H1 (cell line): ENCODE results near the gene ENPP3. TPM values are rescaled to one million over a fixed set of nuclear protein-coding genes. Genes with fewer than 3 reads are reported as not detected.

Source experiments
- ATF2 ChIP-seq: IDR thresholded peaks from 2 replicates; pipeline ENCODE4 v1.6.1; 2012; ENCODE audit warnings: low read length, inconsistent platforms
- BACH1 ChIP-seq: IDR thresholded peaks from 2 replicates; pipeline ENCODE4 v1.6.1; 2012; ENCODE audit warnings: low read length, improper control_type of control experiment
- CBX8 ChIP-seq: fragments of 300-800, 300-1000 bp; sonication (generic); IDR thresholded peaks from 2 replicates; pipeline ENCODE4 v1.7.1; 2016; ENCODE audit warnings: low read depth, low read length, borderline replicate concordance
- HDAC6 ChIP-seq: IDR thresholded peaks from one replicate; pipeline ENCODE4 v1.7.1; 2012; ENCODE audit warnings: low read depth, mild to moderate bottlenecking, inconsistent platforms, low read length, moderate library complexity
- NANOG ChIP-seq: IDR thresholded peaks from 2 replicates; pipeline ENCODE4 v1.6.1; 2011; ENCODE audit warnings: low read length, low read depth, mild to moderate bottlenecking, inconsistent platforms; ENCODE audit not compliant: insufficient read depth, poor library complexity, severe bottlenecking
- RAD21 ChIP-seq, 2 experiments: IDR thresholded peaks in 1 of 2; conservative IDR thresholded peaks in 1 of 2; 2 replicates each; pipeline ENCODE4 v1.6.1; 2011; ENCODE audit warnings: low read depth in 2 of 2, low read length in 2 of 2, improper control_type of control experiment in 1 of 2, inconsistent platforms in 1 of 2, mild to moderate bottlenecking in 1 of 2, moderate library complexity in 1 of 2
- SIN3A ChIP-seq, 2 experiments: IDR thresholded peaks in 1 of 2; conservative IDR thresholded peaks in 1 of 2; 2 replicates each; pipeline ENCODE4 v1.6.1; 2011 to 2012; ENCODE audit warnings: low read length in 2 of 2, improper control_type of control experiment in 1 of 2, low read depth in 1 of 2, mild to moderate bottlenecking in 1 of 2
- SP2 ChIP-seq: IDR thresholded peaks from 2 replicates; pipeline ENCODE4 v1.6.1; 2012; ENCODE audit warnings: mild to moderate bottlenecking, low read length, inconsistent platforms
- TAF7 ChIP-seq: optimal IDR thresholded peaks from 2 replicates; pipeline ENCODE3; 2011; ENCODE audit warnings: low read depth, mild to moderate bottlenecking, inconsistent platforms, low read length, moderate library complexity, borderline replicate concordance
- polyA plus RNA-seq, 7 experiments: library from polyadenylated mRNA; depleted of rRNA in 3 of 7; stranded (reverse) in 5 of 7; unstranded in 2 of 7; fragments of >200 nt in 5 of 7; fragments of 200-250 nt in 2 of 7; gene quantifications; 1 replicate in 5 of 7; 2 replicates in 1 of 7; 4 replicates in 1 of 7; pipeline versions ENCODE4 v1.2.1 to v1.2.3, GENCODE V29; 2011 to 2013; ENCODE audit warnings: missing spikeins in 2 of 7, mixed read lengths in 2 of 7
- total RNA-seq: library from RNA; stranded (reverse); fragmentation: NEBNext Ultra II Directional; extraction: Animal tissue kit (Norgen Biotek cat#: 25700); gene quantifications from 2 replicates; pipeline ENCODE4 v1.2.1, GENCODE V29; 2021

Gene ENPP3
- total and polyA plus RNA-seq, 2 of the 8 experiments (the other 6 are each of a cell fraction or from before 2014, with no cell fraction given): 0.11 TPM; not detected in 1

DNA sequence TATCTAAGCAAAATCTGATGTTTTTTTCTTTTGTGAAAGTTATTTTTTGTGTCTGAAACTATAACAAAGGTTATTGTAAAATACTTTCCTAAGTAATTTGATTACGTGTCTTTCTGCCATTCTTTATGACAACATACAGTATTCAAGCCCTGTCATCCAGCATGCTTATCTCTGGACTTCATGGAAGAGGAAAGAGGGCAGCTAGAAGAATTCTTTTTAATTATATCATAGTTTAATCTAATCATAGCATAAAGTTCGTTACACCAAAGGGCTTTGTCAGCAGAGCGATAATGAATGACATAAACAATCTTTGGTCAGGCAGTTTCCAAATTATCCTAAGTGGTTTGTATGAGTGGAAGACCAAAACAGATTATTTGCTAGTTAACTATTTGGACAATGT, 3.5 kb downstream of the ENPP3 start (continued):
- TF ChIP-seq TAF7: no peak
- TF ChIP-seq ATF2: no peak
- no peak for TF ChIP-seq SIN3A (conservative IDR thresholded peaks at IDR 0.05 in 1 of 2, IDR thresholded peaks at IDR 0.05 in 1 of 2; ENCODE audit: low read depth in 1 of 2, low read length in 2 of 2)
- no peak for TF ChIP-seq RAD21 (IDR thresholded peaks at IDR 0.05 in 1 of 2, conservative IDR thresholded peaks at IDR 0.05 in 1 of 2; ENCODE audit: low read depth in 2 of 2, low read length in 2 of 2)
- TF ChIP-seq BACH1: no peak
- TF ChIP-seq SP2: no peak
- TF ChIP-seq CBX8: no peak
- TF ChIP-seq NANOG: no peak
- no peak for TF ChIP-seq HDAC6
